ENCODE results near the gene RHOA. TPM values are rescaled to one million over a fixed set of nuclear protein-coding genes. Genes with fewer than 3 reads are reported as not detected.

The RHOA gene
- total and polyA plus RNA-seq, 2 of the 4 experiments (the other 2 are of a cell fraction): 383 to 879 TPM

DNA sequence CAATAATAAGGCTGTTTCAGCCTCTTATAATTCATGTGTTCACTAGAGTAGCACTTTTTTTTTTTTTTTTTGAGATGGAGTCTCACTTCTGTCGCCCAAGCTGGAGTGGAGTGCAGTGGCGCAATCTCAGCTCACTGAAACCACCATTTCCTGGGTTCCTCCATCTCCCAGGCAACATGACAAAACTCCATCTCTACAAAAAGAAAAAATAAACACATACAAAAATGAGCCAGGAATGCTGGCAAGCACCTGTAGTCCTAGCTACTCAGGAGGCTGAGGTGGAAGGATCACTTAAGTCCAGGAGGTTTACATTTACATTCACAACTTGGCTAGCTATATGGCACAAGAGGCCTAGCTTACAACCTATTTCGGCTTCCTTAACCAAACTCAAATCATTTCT is 78.7 kb downstream of the RHOA start:
- intact Hi-C loops (cut with micrococcal nuclease): no loop called here
- BruUV-seq (replicated peaks): no TSS peak

More for the DNA sequence above, 78.7 kb downstream of the RHOA start:
- H4K8ac ChIP-seq (ENCODE audit: low read depth in 2 of 2, low read length in 2 of 2): no peak overlapping the region
- no peak overlapping the region for H4K91ac ChIP-seq (ENCODE audit: insufficient read depth, low read depth, low read length)
- H3K4me2 ChIP-seq (ENCODE audit: low read depth, low read length): no peak overlapping the region
- no peak overlapping the region for H3K14ac ChIP-seq (replicated peaks; ENCODE audit: low read depth, low read length)
- H2BK15ac ChIP-seq (ENCODE audit: low read depth, low read length): no peak overlapping the region
- no peak overlapping the region for H3K4me3 ChIP-seq (ENCODE audit: insufficient read depth, low read depth, low read length)
- CTCF ChIA-PET: interaction anchor here (0.6 kb wide), 1 partner anchor 111 kb away, joined by 5 read pairs; no protein-coding TSS in a partner anchor
- POLR2A ChIA-PET (ENCODE audit: unreplicated experiment): interaction anchor here (0.6 kb wide), 2 partner anchors 199 to 304 kb away, joined by 3 to 4 read pairs; no protein-coding TSS in a partner anchor
- no peak overlapping the region for H3K56ac ChIP-seq (ENCODE audit: extremely low read depth, insufficient read depth, low read length)
- H2AK5ac ChIP-seq (ENCODE audit: low read depth, low read length): no peak overlapping the region
- no peaks in the 10 kb centered on the region for H3K27me3 ChIP-seq (ENCODE audit: control insufficient read depth, insufficient read depth, low read length)
- peaks cover 5% of the 10 kb centered on the region; the same call in 1 of the 2 replicates for H3K9me1 ChIP-seq (ENCODE audit: insufficient read depth, low read length)
- H3K18ac ChIP-seq (ENCODE audit: low read depth, low read length): no peak overlapping the region
- H3K4ac ChIP-seq (ENCODE audit: low read depth, low read length): no peak overlapping the region
- H3K36me3 ChIP-seq (ENCODE audit: control insufficient read depth, insufficient read depth, low read length): peaks cover 34% of the 10 kb centered on the region
- H3K9ac ChIP-seq (ENCODE audit: low read depth, low read length): no peak overlapping the region
- peaks cover 2% of the 10 kb centered on the region; the same call in 1 of the 2 replicates for H3K4me1 ChIP-seq (ENCODE audit: control insufficient read depth, insufficient read depth, low read length)
- no peaks in the 10 kb centered on the region; the same call in 1 of the 2 replicates for H4K20me1 ChIP-seq (ENCODE audit: insufficient read depth, low read length)
- no peaks in the 10 kb centered on the region for H3K9me3 ChIP-seq (ENCODE audit: control insufficient read depth, insufficient read depth, low read length)
- H2BK120ac ChIP-seq (ENCODE audit: low read depth, low read length): no peak overlapping the region
- TF ChIP-seq CEBPB (IDR thresholded peaks at IDR 0.05; ENCODE audit: low read depth, low read length) (peak; percentile 54), RFX5 (IDR thresholded peaks at IDR 0.05; ENCODE audit: low read depth, low read length) (no peak)
- H3K79me1 ChIP-seq (ENCODE audit: low read depth in 1 of 2, low read length in 2 of 2): peaks cover 21 to 54% of the 10 kb centered on the region in 2 experiments; a peak in 3 of 4 replicates
- H3K27ac ChIP-seq (ENCODE audit: insufficient read depth, low read length): no peak overlapping the region
- H2AFZ ChIP-seq (replicated peaks; ENCODE audit: low read length, poor library complexity): no peak overlapping the region
- ATAC-seq (ENCODE audit: low read depth) (no peak), DNase-seq (no peak)
- H2BK20ac ChIP-seq (ENCODE audit: low read depth, low read length): no peak overlapping the region
- in situ Hi-C loops (cut with MboI; ENCODE audit: low sequenced_read_pairs) (no loop called here), dilution Hi-C loops (cut with HindIII; ENCODE audit: low sequenced_read_pairs, unreplicated experiment) (no loop called here)
- no peak overlapping the region for H4K5ac ChIP-seq (ENCODE audit: low read depth, low read length)
- no peak overlapping the region for H2AK9ac ChIP-seq (replicated peaks; ENCODE audit: low read depth, low read length, poor library complexity)
- WGBS, 2 experiments (ENCODE audit: extremely low coverage in 2 of 2, insufficient read length in 1 of 2): no CpG with 5 or more reads among the region's 3 CpGs
- no peak overlapping the region for H3K23ac ChIP-seq (ENCODE audit: low read depth, low read length)
- H2BK5ac ChIP-seq (ENCODE audit: low read depth, low read length, poor library complexity, severe bottlenecking): no peak overlapping the region

Measured in IMR-90 (cell line).